HepG2 (cell line): ENCODE measurements around the gene TOB2. TPM values are rescaled to one million over a fixed set of nuclear protein-coding genes. Genes with fewer than 3 reads are reported as not detected.

Source experiments
- CCAR2 ChIP-seq: fragments of 200-400 bp; formaldehyde crosslinking; optimal IDR thresholded peaks from 2 replicates; pipeline ENCODE3; 2018; ENCODE audit warnings: low read depth, mild to moderate bottlenecking, low read length, moderate library complexity
- EED ChIP-seq: sonication (generic); formaldehyde crosslinking; IDR thresholded peaks from 2 replicates; pipeline ENCODE4 v1.5.0; 2020; ENCODE audit warnings: mild to moderate bottlenecking, missing genetic modification reagents
- HNRNPL ChIP-seq: fragments of 200-400 bp; formaldehyde crosslinking; IDR thresholded peaks from 2 replicates; pipeline ENCODE4 v1.6.1; 2017; ENCODE audit warnings: mild to moderate bottlenecking, low read depth, low read length
- ISX ChIP-seq: sonication (generic); formaldehyde crosslinking; conservative IDR thresholded peaks from 2 replicates; pipeline ENCODE4 v1.5.0; 2020; ENCODE audit warnings: missing genetic modification reagents
- KLF13 ChIP-seq: sonication (generic); formaldehyde crosslinking; IDR thresholded peaks from 2 replicates; pipeline ENCODE4 v1.4.0; 2020; ENCODE audit warnings: mild to moderate bottlenecking, missing genetic modification reagents
- MXD4 ChIP-seq: IDR thresholded peaks from 2 replicates; pipeline ENCODE4 v1.6.1; 2016; ENCODE audit warnings: mild to moderate bottlenecking, missing biosample characterization, missing genetic modification reagents
- POLR2AphosphoS2 ChIP-seq: IDR thresholded peaks from 2 replicates; pipeline ENCODE4 v1.6.1; 2011; ENCODE audit warnings: low read depth, low read length, improper control_type of control experiment
- SMAD3 ChIP-seq: sonication (generic); formaldehyde crosslinking; IDR thresholded peaks from 2 replicates; pipeline ENCODE4 v1.4.0; 2020; ENCODE audit warnings: missing genetic modification reagents
- SMAD9 ChIP-seq: sonication (generic); formaldehyde crosslinking; IDR thresholded peaks from 2 replicates; pipeline ENCODE4 v1.5.1; 2020; ENCODE audit warnings: mild to moderate bottlenecking, missing genetic modification reagents
- TEF ChIP-seq: sonication (generic); formaldehyde crosslinking; IDR thresholded peaks from 2 replicates; pipeline ENCODE4 v1.5.0; 2020; ENCODE audit warnings: missing genetic modification reagents
- YY1 ChIP-seq: IDR thresholded peaks from 2 replicates; pipeline ENCODE4 v1.6.1; 2011; ENCODE audit warnings: low read length, low read depth, moderate library complexity, mild to moderate bottlenecking; ENCODE audit not compliant: insufficient read depth, insufficient replicate concordance
- ZFP82 ChIP-seq: sonication (generic); formaldehyde crosslinking; IDR thresholded peaks from 2 replicates; pipeline ENCODE4 v1.5.1; 2020; ENCODE audit warnings: mild to moderate bottlenecking, missing genetic modification reagents, borderline replicate concordance
- ZNF367 ChIP-seq: sonication (generic); formaldehyde crosslinking; IDR thresholded peaks from 2 replicates; pipeline ENCODE4 v1.4.0; 2020; ENCODE audit warnings: missing genetic modification reagents, borderline replicate concordance
- ZSCAN29 ChIP-seq: sonication (generic); formaldehyde crosslinking; conservative IDR thresholded peaks from 2 replicates; pipeline ENCODE4 v1.4.0; 2020; ENCODE audit warnings: mild to moderate bottlenecking, missing genetic modification reagents
- polyA plus RNA-seq, 8 experiments: library from polyadenylated mRNA; depleted of rRNA in 3 of 8; stranded (reverse) in 7 of 8; unstranded in 1 of 8; fragments of >200 nt; fragmentation: Illumina TruSeq in 4 of 8; extraction: Trizol in 4 of 8; gene quantifications; 2 replicates each; pipeline versions ENCODE4 v1.2.1 to v1.2.3, GENCODE V29; 2011 to 2016; ENCODE audit warnings: low read depth in 4 of 8, missing spikeins in 1 of 8, mixed read lengths in 1 of 8; ENCODE audit not compliant: insufficient read depth in 1 of 8
- total RNA-seq, 5 experiments: library from RNA; depleted of rRNA; stranded (reverse); fragments of >200 nt; fragmentation: Illumina TruSeq; extraction: Trizol; gene quantifications; 2 replicates each; pipeline ENCODE4 v1.2.3, GENCODE V29; 2016; ENCODE audit warnings: low read depth in 1 of 5
- TF ChIP-seq, protein P1 (sequence below), 2 experiments: fragments of 450-650 bp in 1 of 2; sonication (generic) in 1 of 2; formaldehyde crosslinking; IDR thresholded peaks; 2 replicates each; pipeline versions ENCODE4 v1.5.0 to v1.8.0; 2020 to 2022; ENCODE audit warnings: mild to moderate bottlenecking in 1 of 2, missing genetic modification reagents in 1 of 2
- TF ChIP-seq, protein P2 (sequence below): sonication (generic); formaldehyde crosslinking; IDR thresholded peaks from 2 replicates; pipeline ENCODE4 v1.5.1; 2020; ENCODE audit warnings: mild to moderate bottlenecking, missing genetic modification reagents, moderate library complexity
- TF ChIP-seq, protein P3 (sequence below): IDR thresholded peaks from 2 replicates; pipeline ENCODE4 v1.6.1; 2016

TOB2 gene
- total and polyA plus RNA-seq, 2 of the 13 experiments (the other 11 are each of a cell fraction or from before 2014, with no cell fraction given): 12.2 to 13.7 TPM

DNA sequence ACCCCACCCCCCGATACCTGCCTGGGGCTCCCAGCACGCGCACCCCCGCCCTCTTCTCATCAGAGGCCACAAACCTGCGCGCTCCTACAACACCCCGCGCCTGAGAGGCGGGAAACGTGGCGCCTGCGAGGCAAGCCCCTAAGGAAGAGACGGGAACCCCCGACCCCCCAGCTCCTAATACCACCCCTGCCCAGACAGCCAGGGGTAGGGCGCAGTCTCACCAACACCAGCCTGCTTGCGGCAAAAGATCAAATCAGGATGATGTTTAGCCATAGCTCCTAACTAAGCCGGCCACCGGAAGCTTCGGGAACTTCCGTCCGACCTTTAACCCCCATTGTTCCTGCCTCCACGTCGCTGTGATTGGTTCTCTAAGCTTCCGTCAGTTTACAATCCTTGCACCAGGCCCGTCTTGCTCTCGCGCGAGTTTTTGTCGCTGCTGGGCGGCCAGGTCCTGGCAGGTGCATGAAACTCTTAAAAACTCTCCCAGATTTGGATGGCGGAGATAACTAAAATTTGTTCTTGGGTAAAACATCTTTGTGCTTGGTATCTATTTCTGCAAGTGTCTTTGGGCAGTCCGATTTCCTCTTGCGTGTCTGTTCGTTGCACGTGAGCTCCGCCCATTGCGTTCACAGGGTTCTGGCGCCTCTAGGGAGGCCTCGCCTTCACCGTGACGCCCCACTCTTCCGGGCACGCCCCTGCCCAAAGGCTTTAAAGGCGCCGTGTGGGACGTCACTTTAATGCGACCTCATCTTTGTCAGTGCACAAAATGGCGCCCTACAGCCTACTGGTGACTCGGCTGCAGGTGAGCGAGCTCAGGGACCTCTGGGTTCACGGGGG lies 22.0 kb upstream of the TOB2 start, which contains the start of the genes ACO2 and PHF5A (continued):
- TF ChIP-seq SMAD3 (no peak; the same call in 1 of the 2 replicates), TEF (CRISPR knock-in tag) (0 out of 2 replicates have a peak, but pooled peaks have one; percentile 43), MXD4 (CRISPR knock-in tag) (peak; percentile 57), KLF13 (CRISPR knock-in tag) (no peak), ZSCAN29 (CRISPR knock-in tag) (no peak; the same call in 1 of the 2 replicates), HNRNPL (no peak), POLR2AphosphoS2 (no peak), CCAR2 (no peak), ISX (CRISPR knock-in tag) (no peak), ZNF367 (CRISPR knock-in tag) (no peak), ZFP82 (CRISPR knock-in tag) (no peak), YY1 (peak; percentile 98), SMAD9 (CRISPR knock-in tag) (0 out of 2 replicates have a peak, but pooled peaks have one; percentile 13), EED (no peak)
- TF ChIP-seq, protein P1, sequence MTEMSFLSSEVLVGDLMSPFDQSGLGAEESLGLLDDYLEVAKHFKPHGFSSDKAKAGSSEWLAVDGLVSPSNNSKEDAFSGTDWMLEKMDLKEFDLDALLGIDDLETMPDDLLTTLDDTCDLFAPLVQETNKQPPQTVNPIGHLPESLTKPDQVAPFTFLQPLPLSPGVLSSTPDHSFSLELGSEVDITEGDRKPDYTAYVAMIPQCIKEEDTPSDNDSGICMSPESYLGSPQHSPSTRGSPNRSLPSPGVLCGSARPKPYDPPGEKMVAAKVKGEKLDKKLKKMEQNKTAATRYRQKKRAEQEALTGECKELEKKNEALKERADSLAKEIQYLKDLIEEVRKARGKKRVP (CRISPR knock-in tag; IDR thresholded peaks at IDR 0.05): 0 out of 4 replicates have a peak, but pooled peaks of 1 of the 2 experiments have one; percentile 41
- TF ChIP-seq, protein P2, sequence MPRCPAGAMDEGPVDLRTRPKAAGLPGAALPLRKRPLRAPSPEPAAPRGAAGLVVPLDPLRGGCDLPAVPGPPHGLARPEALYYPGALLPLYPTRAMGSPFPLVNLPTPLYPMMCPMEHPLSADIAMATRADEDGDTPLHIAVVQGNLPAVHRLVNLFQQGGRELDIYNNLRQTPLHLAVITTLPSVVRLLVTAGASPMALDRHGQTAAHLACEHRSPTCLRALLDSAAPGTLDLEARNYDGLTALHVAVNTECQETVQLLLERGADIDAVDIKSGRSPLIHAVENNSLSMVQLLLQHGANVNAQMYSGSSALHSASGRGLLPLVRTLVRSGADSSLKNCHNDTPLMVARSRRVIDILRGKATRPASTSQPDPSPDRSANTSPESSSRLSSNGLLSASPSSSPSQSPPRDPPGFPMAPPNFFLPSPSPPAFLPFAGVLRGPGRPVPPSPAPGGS: no peak; the same call in 1 of the 2 replicates
- TF ChIP-seq, protein P3, sequence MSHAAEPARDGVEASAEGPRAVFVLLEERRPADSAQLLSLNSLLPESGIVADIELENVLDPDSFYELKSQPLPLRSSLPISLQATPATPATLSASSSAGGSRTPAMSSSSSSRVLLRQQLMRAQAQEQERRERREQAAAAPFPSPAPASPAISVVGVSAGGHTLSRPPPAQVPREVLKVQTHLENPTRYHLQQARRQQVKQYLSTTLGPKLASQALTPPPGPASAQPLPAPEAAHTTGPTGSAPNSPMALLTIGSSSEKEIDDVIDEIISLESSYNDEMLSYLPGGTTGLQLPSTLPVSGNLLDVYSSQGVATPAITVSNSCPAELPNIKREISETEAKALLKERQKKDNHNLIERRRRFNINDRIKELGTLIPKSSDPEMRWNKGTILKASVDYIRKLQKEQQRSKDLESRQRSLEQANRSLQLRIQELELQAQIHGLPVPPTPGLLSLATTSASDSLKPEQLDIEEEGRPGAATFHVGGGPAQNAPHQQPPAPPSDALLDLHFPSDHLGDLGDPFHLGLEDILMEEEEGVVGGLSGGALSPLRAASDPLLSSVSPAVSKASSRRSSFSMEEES (CRISPR knock-in tag): peak; percentile 66; the same call in 1 of the 2 replicates
